Smooth muscle cell of bladder (primary cell): ENCODE data around the gene ST3GAL2. TPM values are rescaled to one million over a fixed set of nuclear protein-coding genes. Genes with fewer than 3 reads are reported as not detected.

ENCODE experiments used
- total RNA-seq: library from RNA; depleted of rRNA; stranded (reverse); fragments of >200 nt; gene quantifications from 2 replicates; pipeline ENCODE4 v1.2.3, GENCODE V29; 2014

ST3GAL2 gene
- total RNA-seq: 21.6 and 22.8 TPM in 2 replicates

GRCh38 chr16:70438969-70439862 is at the start of gene ST3GAL2:
TSS of gene ST3GAL2 (minus strand) at chr16:70439100. CDS start at chr16:70398530, 40,570 bp downstream.

GRCh38 chr16:70454222-70455034 is 15.5 kb upstream of the ST3GAL2 start, which contains the start of gene FCSK:
TSS of gene FCSK (plus strand) at chr16:70454595. CDS start at chr16:70463191, 8,596 bp downstream.

Other genes starting within 250 kb of the ST3GAL2 start
- 23.3 and 24.0 TPM in 2 replicates for gene EXOSC6, start 187.2 kb downstream of the ST3GAL2 start, total RNA-seq
- 230 and 231 TPM in 2 replicates for gene AARS1, start 149.6 kb downstream of the ST3GAL2 start, total RNA-seq
- 19.5 and 30.9 TPM in 2 replicates for gene DDX19B, start 139.9 kb downstream of the ST3GAL2 start, total RNA-seq
- 38.1 and 46.9 TPM in 2 replicates for gene DDX19A, start 92.2 kb downstream of the ST3GAL2 start, total RNA-seq
- 6.3 and 7.7 TPM in 2 replicates for gene FCSK, start 15.5 kb upstream of the ST3GAL2 start, total RNA-seq
- 70.4 and 76.9 TPM in 2 replicates for gene COG4, start 84.5 kb upstream of the ST3GAL2 start, total RNA-seq
- gene SF3B3, start 84.7 kb upstream of the ST3GAL2 start, total RNA-seq: 53.0 and 56.6 TPM in 2 replicates
- 4.1 and 5.3 TPM in 2 replicates for gene IL34, start 207.5 kb upstream of the ST3GAL2 start, total RNA-seq
- gene MTSS2, start 247.0 kb upstream of the ST3GAL2 start, total RNA-seq: 12.5 and 14.3 TPM in 2 replicates